GM12865 (cell line): ENCODE measurements around the gene NRG4.
"Not testable (repeated sequence)": the region's sequence is repeated elsewhere in the genome, so short reads cannot be mapped to it uniquely, and the experiment has no call there.

Experiments used
- DNase-seq: peaks from one replicate; pipeline ENCODE4 v3.0.0; 2010; ENCODE audit warnings: low read depth
- H3K4me3 ChIP-seq: 2 replicates; pipeline ENCODE4 v1.5.1; 2011; ENCODE audit warnings: mild to moderate bottlenecking, low read depth, low read length, control low read depth
- TF ChIP-seq, protein P1 (sequence below): IDR thresholded peaks from 2 replicates; pipeline ENCODE4 v1.5.1; 2011; ENCODE audit warnings: low read length, control low read depth, low read depth, inconsistent platforms; ENCODE audit not compliant: insufficient read depth; ENCODE audit errors: missing control alignments

Gene NRG4

DNA sequence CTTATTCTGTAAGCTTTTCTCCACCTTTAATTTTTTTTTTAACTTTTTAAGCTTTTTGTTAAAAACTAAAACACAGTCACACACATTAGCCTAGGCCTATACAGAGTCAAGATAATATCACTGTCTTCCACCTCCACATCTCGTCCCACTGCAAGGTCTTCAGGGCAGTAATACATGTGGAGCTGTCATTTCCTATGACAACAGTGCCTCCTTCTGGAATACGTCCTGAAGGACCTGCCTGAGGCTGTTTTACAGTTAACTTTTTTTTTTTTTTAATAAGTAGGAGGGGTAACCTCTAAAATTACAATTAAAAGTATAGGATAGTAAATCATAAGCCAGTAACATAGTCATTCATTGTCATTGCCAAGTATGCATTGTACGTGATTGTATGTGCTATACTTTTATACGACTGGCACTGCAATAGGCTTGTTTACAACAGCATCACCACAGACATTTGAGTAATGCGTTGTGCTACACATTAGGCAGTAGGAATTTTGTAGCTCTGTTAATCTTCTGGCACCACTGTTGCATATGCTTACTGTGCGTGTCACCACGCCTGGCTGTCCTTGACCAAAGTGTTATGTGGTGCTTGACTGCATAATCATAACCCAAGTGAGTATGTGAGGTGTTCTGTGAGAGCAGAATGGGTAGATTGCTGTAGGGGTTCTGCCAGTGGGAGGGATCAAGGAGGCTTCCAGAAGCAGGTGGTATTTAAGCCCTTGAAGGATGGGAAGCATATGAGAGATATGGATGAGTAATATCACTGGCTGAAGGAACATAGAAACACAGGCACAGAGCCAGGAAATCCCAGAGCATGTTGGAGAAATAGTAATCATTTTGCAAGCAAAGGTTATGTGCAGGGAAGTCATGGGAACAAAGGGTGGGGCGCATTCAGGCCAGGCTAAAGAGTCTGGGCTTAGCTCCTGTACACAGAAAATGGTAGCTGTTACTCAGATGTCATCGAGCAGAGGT lies 90.2 kb downstream of the NRG4 start:
- no peak overlapping the region for H3K4me3 ChIP-seq
- DNase-seq, result peak; percentile 38
- TF ChIP-seq, protein P1, sequence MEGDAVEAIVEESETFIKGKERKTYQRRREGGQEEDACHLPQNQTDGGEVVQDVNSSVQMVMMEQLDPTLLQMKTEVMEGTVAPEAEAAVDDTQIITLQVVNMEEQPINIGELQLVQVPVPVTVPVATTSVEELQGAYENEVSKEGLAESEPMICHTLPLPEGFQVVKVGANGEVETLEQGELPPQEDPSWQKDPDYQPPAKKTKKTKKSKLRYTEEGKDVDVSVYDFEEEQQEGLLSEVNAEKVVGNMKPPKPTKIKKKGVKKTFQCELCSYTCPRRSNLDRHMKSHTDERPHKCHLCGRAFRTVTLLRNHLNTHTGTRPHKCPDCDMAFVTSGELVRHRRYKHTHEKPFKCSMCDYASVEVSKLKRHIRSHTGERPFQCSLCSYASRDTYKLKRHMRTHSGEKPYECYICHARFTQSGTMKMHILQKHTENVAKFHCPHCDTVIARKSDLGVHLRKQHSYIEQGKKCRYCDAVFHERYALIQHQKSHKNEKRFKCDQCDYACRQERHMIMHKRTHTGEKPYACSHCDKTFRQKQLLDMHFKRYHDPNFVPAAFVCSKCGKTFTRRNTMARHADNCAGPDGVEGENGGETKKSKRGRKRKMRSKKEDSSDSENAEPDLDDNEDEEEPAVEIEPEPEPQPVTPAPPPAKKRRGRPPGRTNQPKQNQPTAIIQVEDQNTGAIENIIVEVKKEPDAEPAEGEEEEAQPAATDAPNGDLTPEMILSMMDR, result peak; percentile 12

DNA sequence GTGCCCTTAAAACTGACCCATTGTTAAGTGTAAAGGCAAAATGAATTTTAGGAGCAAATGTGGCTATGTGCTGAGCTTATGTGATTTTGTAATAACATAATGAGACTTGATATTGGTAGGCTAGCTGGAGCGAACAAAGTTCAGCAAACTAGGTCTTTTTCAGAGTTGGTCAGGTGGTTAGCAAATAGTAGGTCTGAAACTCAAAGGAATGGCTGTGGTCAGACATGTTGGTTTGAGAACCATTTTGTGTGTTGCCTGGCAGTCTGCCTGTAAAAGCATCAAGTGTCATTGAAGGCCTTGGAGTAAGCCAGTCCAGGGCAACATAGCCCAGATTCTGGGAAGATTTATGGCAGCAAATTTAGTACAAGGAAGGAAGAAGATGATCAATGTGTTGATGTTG lies 92.1 kb downstream of the NRG4 start:
- no peak for DNase-seq
- no peak overlapping the region for H3K4me3 ChIP-seq
- TF ChIP-seq, protein P1, result no peak

DNA sequence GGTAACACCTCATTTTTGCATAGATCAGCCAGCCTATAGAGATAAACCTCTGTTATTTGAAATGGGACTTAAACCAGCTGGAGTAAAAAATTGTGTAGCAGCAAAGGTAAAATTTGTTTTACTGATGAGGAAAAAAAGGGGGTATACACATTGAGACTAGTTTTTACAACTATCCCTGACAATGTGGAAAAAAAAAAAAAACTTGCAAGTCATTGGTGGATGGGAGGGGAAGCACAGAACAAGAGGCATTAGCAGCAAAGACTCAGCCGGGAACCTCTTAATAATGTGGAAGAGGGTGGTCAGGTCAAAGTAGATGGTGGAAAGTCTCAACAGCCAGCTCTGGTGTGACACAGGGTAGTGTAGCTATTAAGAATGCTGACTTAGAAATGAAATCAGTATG lies 94.1 kb downstream of the NRG4 start:
- no peak overlapping the region for H3K4me3 ChIP-seq
- DNase-seq, result no peak
- TF ChIP-seq, protein P1, result no peak

- TF ChIP-seq, protein P1, result no peak
- no peak overlapping the region for H3K4me3 ChIP-seq
- DNase-seq, result no peak
Measured at GRCh38 chr15:75916978-75917377, 95.2 kb downstream of the NRG4 start.

GRCh38 chr15:75910355-75910754 lies 101.9 kb downstream of the NRG4 start:
- not testable (repeated sequence) for H3K4me3 ChIP-seq, DNase-seq

- peak overlapping the region; percentile 18; the same call in 1 of the 2 replicates for H3K4me3 ChIP-seq
- TF ChIP-seq, protein P1, result no peak
- no peak for DNase-seq
Measured at GRCh38 chr15:75905231-75905630, 107.0 kb downstream of the NRG4 start.

GRCh38 chr15:75903331-75904239 lies 108.6 kb downstream of the NRG4 start, which contains the start of gene FBXO22:
Gene FBXO22, plus strand, starts transcription at chr15:75903878. Its CDS starts 86 bp downstream, at chr15:75903964.
- TF ChIP-seq, protein P1, result no peak
- peak; percentile 95 for DNase-seq
- H3K4me3 ChIP-seq, result peak within 1 kb of the TSS; percentile 92
